Subcutaneous abdominal adipose tissue (tissue), 5 donors: Measurements from ENCODE around the gene VSX2.

Experiments used
- H3K27ac ChIP-seq: one replicate; pipeline ENCODE4 v1.7.0; 2013; ENCODE audit warnings: low read depth, mild to moderate bottlenecking, inconsistent platforms, low read length, moderate library complexity
- H3K27me3 ChIP-seq, 5 donors: one replicate each; pipeline ENCODE4 v1.7.0; 2013; ENCODE audit warnings: low read length in 5 of 5, inconsistent platforms in 1 of 5; ENCODE audit not compliant: control insufficient read depth in 5 of 5, insufficient read depth in 4 of 5
- H3K36me3 ChIP-seq, 5 donors: one replicate each; pipeline ENCODE4 v1.7.0; 2013; ENCODE audit warnings: low read length in 5 of 5; ENCODE audit not compliant: control insufficient read depth in 5 of 5, insufficient read depth in 5 of 5
- H3K4me1 ChIP-seq, 5 donors: one replicate each; pipeline ENCODE4 v1.7.0; 2013; ENCODE audit warnings: low read length in 5 of 5, mild to moderate bottlenecking in 3 of 5, moderate library complexity in 1 of 5; ENCODE audit not compliant: control insufficient read depth in 5 of 5, insufficient read depth in 5 of 5
- H3K4me3 ChIP-seq, 5 donors: one replicate each; pipeline ENCODE4 v1.7.0; 2013; ENCODE audit warnings: low read length in 5 of 5, low read depth in 1 of 5
- H3K9ac ChIP-seq, 5 donors: one replicate each; pipeline ENCODE4 v1.7.0; 2013; ENCODE audit warnings: low read length in 5 of 5, mild to moderate bottlenecking in 4 of 5, moderate library complexity in 3 of 5
- H3K9me3 ChIP-seq, 5 donors: one replicate each; pipeline ENCODE4 v1.7.0; 2013; ENCODE audit warnings: low read length in 5 of 5; ENCODE audit not compliant: control insufficient read depth in 5 of 5
- donor health status: healthy.
- donor health status: healthy.
- donor health status: healthy.
- donor health status: healthy.
- donor health status: healthy.

The VSX2 gene

DNA sequence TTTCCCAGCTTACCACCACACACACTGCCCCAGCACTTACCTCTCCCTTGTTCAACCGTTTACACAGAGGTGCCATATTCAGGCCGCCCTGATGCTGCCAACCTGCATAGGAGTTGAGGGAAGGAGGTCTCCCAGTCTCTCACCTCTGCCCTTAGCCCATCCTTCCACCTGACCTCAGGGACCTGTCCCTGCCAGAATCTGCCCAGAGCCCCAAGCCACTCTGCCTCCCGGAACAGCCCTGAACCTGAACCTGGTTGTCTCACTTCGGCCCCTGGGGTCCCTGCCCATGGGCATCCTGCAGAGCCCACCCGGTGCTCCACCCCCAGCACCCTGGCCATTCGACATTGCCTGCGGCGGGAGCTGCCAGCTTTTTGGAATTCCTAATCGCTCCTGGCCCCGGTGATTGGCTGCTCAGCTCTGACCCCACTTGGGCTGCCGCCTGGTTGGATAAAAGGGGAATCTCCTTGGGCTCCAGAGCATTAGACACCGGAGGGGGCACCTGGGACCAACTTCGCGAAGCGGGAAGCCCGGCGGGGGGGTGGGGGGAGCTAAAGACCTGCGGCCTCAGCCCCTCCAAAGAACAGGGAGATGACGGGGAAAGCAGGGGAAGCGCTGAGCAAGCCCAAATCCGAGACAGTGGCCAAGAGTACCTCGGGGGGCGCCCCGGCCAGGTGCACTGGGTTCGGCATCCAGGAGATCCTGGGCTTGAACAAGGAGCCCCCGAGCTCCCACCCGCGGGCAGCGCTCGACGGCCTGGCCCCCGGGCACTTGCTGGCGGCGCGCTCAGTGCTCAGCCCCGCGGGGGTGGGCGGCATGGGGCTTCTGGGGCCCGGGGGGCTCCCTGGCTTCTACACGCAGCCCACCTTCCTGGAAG, at the start of gene VSX2:
VSX2 (plus strand) TSS at position 476 of the 874 bp plus-strand sequence; CDS start at position 589, 113 bp downstream.
- peaks cover 0 to 30% (median 25%) of the 10 kb centered on the region in 5 donors for H3K4me1 ChIP-seq
- peaks cover 47 to 69% (median 62%) of the 10 kb centered on the region in 5 donors for H3K27me3 ChIP-seq
- no peaks in the 10 kb centered on the region for H3K9me3 ChIP-seq
- no peaks in the 10 kb centered on the region for H3K36me3 ChIP-seq
- peak within 1 kb of the TSS in 1 of 5 donors; percentile 39 for H3K9ac ChIP-seq
- no peak within 1 kb of the TSS for H3K27ac ChIP-seq
- peak within 1 kb of the TSS in 4 of 5 donors; percentile 44 to 57 (median 52) for H3K4me3 ChIP-seq

GRCh38 chr14:74190927-74191575, 48.2 kb upstream of the VSX2 start:
- Histone ChIP-seq H3K9me3 (no peaks in the 10 kb centered on the region), H3K27me3 (no peaks in the 10 kb centered on the region), H3K4me1 (peaks cover 0 to 7% (median 0%) of the 10 kb centered on the region in 5 donors), H3K9ac (no peak overlapping the region), H3K27ac (no peak overlapping the region), H3K4me3 (no peak overlapping the region), H3K36me3 (peaks cover 0 to 3% (median 0%) of the 10 kb centered on the region in 5 donors)

- Histone ChIP-seq H3K36me3 (peaks cover 6 to 12% (median 9%) of the 10 kb centered on the region in 5 donors), H3K27me3 (no peaks in the 10 kb centered on the region)
Measured at GRCh38 chr14:74194506-74195274, 44.6 kb upstream of the VSX2 start.

GRCh38 chr14:74195623-74196022, 43.6 kb upstream of the VSX2 start:
- Histone ChIP-seq H3K9ac (no peak overlapping the region), H3K4me1 (peaks cover 0 to 6% (median 0%) of the 10 kb centered on the region in 5 donors), H3K27ac (no peak overlapping the region), H3K36me3 (peaks cover 6 to 15% (median 11%) of the 10 kb centered on the region in 5 donors), H3K4me3 (no peak overlapping the region), H3K27me3 (no peaks in the 10 kb centered on the region), H3K9me3 (no peaks in the 10 kb centered on the region)

More at GRCh38 chr14:74194506-74195274, 44.6 kb upstream of the VSX2 start:
- peaks cover 0 to 7% (median 0%) of the 10 kb centered on the region in 5 donors for H3K4me1 ChIP-seq
- H3K9me3 ChIP-seq, result no peaks in the 10 kb centered on the region
- H3K4me3 ChIP-seq, result no peak overlapping the region
- no peak overlapping the region for H3K9ac ChIP-seq
- H3K27ac ChIP-seq, result no peak overlapping the region

DNA sequence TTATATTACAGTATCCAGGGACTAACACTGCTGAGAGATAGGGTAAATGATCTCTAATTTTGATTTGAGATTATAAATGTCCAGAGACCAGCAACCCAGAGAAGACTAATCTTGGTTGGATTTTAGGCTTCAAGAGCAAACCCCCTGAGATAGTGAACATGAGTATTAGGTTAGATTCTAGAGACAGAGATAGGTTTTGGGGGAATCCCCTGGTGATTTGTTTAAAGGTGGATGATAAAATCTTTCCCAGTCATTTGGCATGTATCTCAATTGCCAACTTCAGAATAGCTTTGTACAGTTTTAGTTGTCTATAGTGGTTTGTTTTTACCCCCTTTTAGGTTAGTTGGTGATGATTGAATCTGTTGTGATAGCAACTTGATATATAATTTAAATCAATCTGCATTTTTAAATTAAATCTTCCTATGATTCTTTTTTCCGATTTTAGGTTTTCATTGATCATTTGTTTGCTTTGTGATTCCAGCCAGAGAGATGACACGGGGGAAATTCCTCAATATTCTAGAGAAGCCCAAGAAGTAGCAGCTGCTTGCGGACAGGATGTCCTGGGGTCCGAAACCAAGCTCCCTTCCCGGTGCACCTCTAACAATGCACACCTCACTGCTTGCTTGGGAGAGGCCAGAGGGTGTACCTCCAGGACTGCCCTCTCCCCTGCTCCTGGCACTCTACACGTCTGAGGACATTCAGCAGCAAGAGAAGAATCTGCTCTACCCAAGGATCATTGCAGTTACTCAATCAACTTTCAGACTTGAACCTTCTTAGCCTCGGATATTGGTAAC, 40.6 kb upstream of the VSX2 start:
- no peaks in the 10 kb centered on the region for H3K27me3 ChIP-seq
- no peak overlapping the region for H3K9ac ChIP-seq
- no peak overlapping the region for H3K4me3 ChIP-seq
- peaks cover 14 to 19% (median 18%) of the 10 kb centered on the region in 5 donors for H3K36me3 ChIP-seq
- no peaks in the 10 kb centered on the region for H3K9me3 ChIP-seq
- H3K4me1 ChIP-seq, result no peaks in the 10 kb centered on the region
- no peak overlapping the region for H3K27ac ChIP-seq

- Histone ChIP-seq H3K27me3 (no peaks in the 10 kb centered on the region), H3K27ac (no peak overlapping the region), H3K9me3 (no peaks in the 10 kb centered on the region), H3K4me3 (no peak overlapping the region), H3K36me3 (peaks cover 14 to 20% (median 18%) of the 10 kb centered on the region in 5 donors), H3K4me1 (peaks cover 0 to 11% (median 6%) of the 10 kb centered on the region in 5 donors), H3K9ac (no peak overlapping the region)
Measured at GRCh38 chr14:74202113-74202512, 37.1 kb upstream of the VSX2 start.

DNA sequence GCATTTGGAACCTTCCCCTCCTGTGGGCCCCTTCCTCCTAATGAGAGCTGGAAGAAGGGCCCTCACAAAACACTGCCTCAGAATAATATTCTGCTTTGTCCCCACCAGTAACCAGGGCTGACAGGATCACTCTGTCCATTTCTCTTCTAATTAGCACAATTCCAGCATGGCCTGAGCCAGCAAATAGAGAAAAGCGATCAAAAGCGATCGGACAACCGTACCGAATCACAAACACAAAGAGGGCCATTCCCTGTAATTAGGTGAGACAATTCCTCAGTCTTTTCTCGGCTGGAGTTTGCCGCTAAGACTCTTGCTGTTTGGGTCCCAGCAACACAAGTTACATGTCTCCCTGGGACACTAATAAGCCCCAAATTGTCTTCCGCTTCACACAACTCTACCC, 35.6 kb upstream of the VSX2 start:
- Histone ChIP-seq H3K36me3 (peaks cover 14 to 20% (median 18%) of the 10 kb centered on the region in 5 donors), H3K9ac (no peak overlapping the region), H3K27ac (no peak overlapping the region), H3K9me3 (no peaks in the 10 kb centered on the region), H3K4me1 (peaks cover 0 to 11% (median 6%) of the 10 kb centered on the region in 5 donors), H3K4me3 (no peak overlapping the region), H3K27me3 (no peaks in the 10 kb centered on the region)

- H3K9ac ChIP-seq, result peak overlapping the region in 1 of 5 donors; percentile 35
- H3K4me3 ChIP-seq, result peak overlapping the region in 1 of 5 donors; percentile 37
- no peaks in the 10 kb centered on the region for H3K9me3 ChIP-seq
- peaks cover 0 to 11% (median 6%) of the 10 kb centered on the region in 5 donors for H3K4me1 ChIP-seq
- H3K36me3 ChIP-seq, result peaks cover 8 to 12% (median 10%) of the 10 kb centered on the region in 5 donors
- H3K27ac ChIP-seq, result no peak overlapping the region
- no peaks in the 10 kb centered on the region for H3K27me3 ChIP-seq
Measured at GRCh38 chr14:74204491-74204890, 34.8 kb upstream of the VSX2 start.

- H3K4me1 ChIP-seq, result peaks cover 0 to 11% (median 6%) of the 10 kb centered on the region in 5 donors
- H3K36me3 ChIP-seq, result peaks cover 4 to 11% (median 6%) of the 10 kb centered on the region in 5 donors
- no peaks in the 10 kb centered on the region for H3K9me3 ChIP-seq
- H3K27ac ChIP-seq, result no peak overlapping the region
- no peak overlapping the region for H3K9ac ChIP-seq
- H3K27me3 ChIP-seq, result no peaks in the 10 kb centered on the region
- H3K4me3 ChIP-seq, result no peak overlapping the region
Measured at GRCh38 chr14:74205882-74206281, 33.4 kb upstream of the VSX2 start.
